ENCODE results near the gene GPR42. TPM values are rescaled to one million over a fixed set of nuclear protein-coding genes. Genes with fewer than 3 reads are reported as not detected.
"Not testable (repeated sequence)": the region's sequence is repeated elsewhere in the genome, so short reads cannot be mapped to it uniquely, and the experiment has no call there.

GPR42 gene
- total RNA-seq, 2 experiments from 2014 or later: 0.16 TPM; not detected in 1

DNA sequence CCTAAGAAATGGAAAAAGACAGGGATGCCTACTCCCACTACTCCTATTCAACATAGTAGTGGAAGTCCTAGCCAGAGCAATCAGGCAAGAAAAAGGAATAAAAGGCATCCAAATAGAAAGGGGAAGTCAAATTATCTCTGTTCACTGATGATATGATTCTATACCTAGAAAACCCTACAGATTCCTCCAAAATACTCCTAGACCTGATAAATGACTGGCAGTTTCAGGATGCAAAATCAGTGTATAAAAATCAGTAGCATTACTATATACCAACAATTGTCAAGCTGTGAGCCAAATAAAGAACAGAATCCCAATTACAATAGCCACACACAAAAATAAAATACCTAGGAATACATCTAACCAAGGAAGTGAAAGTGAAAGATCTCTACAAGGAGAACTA, 1.3 kb upstream of the GPR42 start:
- no peaks in the 10 kb centered on the region for H3K9me3 Mint-ChIP-seq
- no peaks in the 10 kb centered on the region for H3K4me1 Mint-ChIP-seq
- H3K27ac Mint-ChIP-seq: no peak overlapping the region
- no peak for DNase-seq
- no peak overlapping the region for H3K4me3 Mint-ChIP-seq
- H3K27me3 Mint-ChIP-seq: peaks cover 24% of the 10 kb centered on the region
- H3K36me3 Mint-ChIP-seq: no peaks in the 10 kb centered on the region

DNA sequence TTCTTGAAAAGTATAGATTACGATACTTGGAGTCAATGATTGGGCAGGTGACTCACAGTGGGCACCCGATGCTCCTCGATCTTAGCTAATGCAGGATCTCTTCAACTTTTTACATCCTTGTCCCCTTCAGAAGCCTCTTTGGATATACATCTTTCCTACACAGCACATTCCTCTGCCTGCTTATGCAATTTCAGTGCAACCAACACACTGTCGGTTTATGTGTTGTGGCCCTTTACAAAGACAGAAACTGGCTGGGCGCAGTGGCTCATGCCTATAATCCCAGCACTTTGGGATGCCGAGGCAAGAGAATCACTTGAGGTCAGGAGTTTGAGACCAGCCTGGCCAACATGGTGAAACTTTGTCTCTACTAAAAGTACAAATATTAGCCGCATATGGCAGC, 2.6 kb downstream of the GPR42 start:
- no peak overlapping the region for H3K4me3 Mint-ChIP-seq
- DNase-seq: no peak
- H3K27ac Mint-ChIP-seq: no peak overlapping the region
- no peaks in the 10 kb centered on the region for H3K9me3 Mint-ChIP-seq
- H3K4me1 Mint-ChIP-seq: peaks cover 2% of the 10 kb centered on the region
- peaks cover 10% of the 10 kb centered on the region for H3K27me3 Mint-ChIP-seq
- no peaks in the 10 kb centered on the region for H3K36me3 Mint-ChIP-seq

DNA sequence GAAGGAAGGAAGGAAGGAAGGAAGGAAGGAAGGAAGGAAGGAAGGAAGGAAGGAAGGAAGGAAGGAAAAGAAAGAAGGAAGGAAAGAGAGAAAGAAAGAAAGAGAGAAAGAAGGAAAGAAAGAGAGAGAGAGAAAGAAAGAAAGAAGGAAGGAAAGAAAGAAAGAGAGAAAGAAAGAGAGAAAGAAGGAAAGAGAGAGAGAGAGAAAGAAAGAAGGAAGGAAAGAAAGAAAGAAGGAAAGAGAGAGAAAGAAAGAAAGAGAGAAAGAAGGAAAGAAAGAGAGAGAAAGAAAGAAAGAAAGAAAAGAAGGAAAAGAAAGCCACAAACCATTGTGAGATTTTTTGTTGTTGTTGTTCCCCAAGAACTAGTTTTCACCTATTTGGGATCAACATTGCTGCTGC, 3.2 kb downstream of the GPR42 start:
- H3K27ac Mint-ChIP-seq, H3K36me3 Mint-ChIP-seq, H3K27me3 Mint-ChIP-seq, H3K4me3 Mint-ChIP-seq, H3K9me3 Mint-ChIP-seq, H3K4me1 Mint-ChIP-seq, DNase-seq: not testable (repeated sequence)

DNA sequence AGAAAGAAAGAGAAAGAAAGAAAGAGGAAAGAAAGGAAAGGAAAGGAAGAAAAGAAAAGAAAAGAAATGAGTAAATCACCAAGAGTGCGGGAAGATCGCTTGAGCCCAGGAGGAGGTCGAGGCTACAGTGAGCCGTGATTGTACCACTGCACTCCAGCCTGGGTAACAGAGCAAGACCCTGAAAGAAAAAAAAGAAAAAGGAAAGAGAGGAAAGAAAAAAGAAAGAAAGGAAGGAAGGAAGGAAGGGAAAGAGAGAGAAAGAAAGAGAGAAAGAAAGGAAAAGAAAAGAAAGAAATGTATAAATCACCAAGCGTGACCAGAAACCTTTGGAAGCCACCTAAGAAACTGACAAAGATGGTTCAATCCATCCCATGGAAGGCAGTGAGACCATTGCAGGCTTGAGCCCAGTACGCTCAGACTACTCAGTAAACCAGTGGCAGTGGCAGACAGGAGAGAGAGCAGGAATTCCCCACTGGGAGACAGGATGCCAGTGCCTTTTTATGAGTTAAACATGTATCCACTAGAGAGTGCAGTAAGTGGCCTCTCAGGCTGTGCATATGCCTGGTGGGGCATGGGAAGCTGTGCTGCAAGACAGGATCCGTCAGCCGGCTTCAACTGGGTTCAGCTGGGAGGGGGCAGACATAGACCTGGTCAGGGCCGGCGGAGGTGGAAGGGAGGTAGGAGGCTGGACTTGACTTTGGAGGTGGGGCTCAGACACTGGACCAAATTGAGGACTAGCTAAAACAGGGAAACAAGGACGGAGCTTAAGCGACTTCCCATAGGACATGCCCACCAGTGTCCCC, 4.8 kb downstream of the GPR42 start:
- Mint-ChIP-seq H3K36me3 (no peaks in the 10 kb centered on the region), H3K27ac (no peak overlapping the region), H3K9me3 (no peaks in the 10 kb centered on the region), H3K4me3 (no peak overlapping the region), H3K27me3 (peaks cover 7% of the 10 kb centered on the region), H3K4me1 (peaks cover 2% of the 10 kb centered on the region)
- no peak for DNase-seq

DNA sequence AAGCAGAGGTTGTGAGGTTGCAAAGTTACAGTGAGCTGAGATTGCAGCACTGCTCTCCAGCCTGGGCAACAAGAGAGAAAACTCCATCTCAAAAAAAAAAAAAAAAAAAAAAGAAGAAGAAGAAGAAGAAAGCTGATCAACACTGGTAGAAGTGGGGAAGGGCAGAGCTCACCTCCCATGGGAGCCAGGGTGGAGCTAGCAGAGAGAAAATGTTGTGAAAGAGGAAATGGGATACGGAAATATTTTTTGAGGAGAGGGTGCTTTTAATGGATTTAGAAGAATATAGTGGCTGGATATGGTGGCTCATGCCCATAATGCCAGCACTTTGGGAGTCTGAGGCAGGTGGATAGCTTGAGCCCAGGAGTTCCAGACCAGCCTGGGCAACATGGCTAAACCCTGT, 6.8 kb downstream of the GPR42 start:
- no peak for DNase-seq
- H3K4me3 Mint-ChIP-seq: no peak overlapping the region

DNA sequence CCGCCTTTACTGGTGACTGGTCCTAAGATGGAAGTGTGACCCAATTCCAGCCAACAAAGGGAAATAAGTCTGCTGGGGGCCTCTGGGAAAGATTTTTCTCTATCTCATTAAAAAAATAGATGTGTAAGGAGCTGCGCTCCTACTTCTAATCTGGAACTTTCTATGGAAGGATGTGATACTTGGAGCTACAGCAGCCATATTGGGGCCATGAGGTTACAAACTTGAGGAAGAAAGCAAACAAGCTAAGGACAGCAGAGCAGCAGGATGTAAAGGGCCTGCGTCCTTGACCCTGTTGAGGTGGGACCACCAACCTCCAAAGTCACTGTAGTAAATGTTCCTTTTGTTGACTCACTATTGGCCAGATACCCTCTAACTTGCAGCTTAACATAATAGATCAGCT, 7.5 kb downstream of the GPR42 start:
- DNase-seq: no peak
- H3K4me3 Mint-ChIP-seq: no peak overlapping the region
- H3K4me1 Mint-ChIP-seq: peaks cover 2% of the 10 kb centered on the region
- peaks cover 11% of the 10 kb centered on the region for H3K27me3 Mint-ChIP-seq
- no peaks in the 10 kb centered on the region for H3K9me3 Mint-ChIP-seq
- H3K36me3 Mint-ChIP-seq: no peaks in the 10 kb centered on the region
- H3K27ac Mint-ChIP-seq: no peak overlapping the region

More for the DNA sequence above, 6.8 kb downstream of the GPR42 start:
- Mint-ChIP-seq H3K9me3 (no peaks in the 10 kb centered on the region), H3K27ac (no peak overlapping the region), H3K27me3 (peaks cover 11% of the 10 kb centered on the region), H3K36me3 (no peaks in the 10 kb centered on the region), H3K4me1 (peaks cover 2% of the 10 kb centered on the region)

DNA sequence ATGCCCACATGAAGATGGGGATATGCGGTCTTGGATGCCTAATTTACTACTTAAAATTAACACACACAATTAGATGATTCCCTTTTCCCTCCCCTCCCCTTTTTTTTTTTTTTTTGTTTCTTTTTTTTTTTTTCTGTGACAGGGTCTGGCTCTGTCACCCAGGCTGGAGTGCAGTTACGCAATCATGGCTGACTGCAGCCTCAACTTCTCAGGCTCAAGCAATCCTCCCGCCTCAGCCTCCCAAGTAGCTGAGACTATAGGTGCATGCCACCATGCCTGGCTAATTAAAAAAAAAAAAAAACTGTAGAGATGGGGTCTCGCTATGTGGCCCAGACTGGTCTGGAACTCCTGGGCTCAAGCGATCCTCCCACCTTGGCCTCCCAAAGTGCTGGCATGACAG, 8.7 kb downstream of the GPR42 start:
- not testable (repeated sequence) for H3K36me3 Mint-ChIP-seq, H3K4me1 Mint-ChIP-seq, DNase-seq, H3K4me3 Mint-ChIP-seq, H3K27ac Mint-ChIP-seq, H3K9me3 Mint-ChIP-seq
- peaks cover 17% of the 10 kb centered on the region for H3K27me3 Mint-ChIP-seq

DNA sequence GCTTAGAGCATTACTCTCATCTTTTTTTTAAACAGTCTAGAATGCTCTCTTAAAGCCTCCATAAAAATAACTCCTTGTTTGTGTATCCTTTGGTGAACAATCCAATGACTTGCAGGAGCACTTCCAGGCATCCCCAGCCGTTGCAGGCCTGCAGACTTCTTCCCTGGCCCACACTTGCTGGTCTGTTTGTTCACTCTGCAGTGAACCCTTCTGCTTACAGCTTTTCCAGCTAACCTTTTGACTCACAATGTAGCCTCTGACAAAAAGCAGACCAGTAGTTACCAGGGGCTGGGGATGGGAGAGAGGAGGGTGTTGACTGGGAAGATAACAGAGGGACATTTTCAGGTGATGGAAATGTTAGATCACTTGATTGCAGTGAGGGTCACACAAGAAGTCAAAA, 9.1 kb downstream of the GPR42 start:
- Mint-ChIP-seq H3K27me3 (peaks cover 16% of the 10 kb centered on the region), H3K27ac (no peak overlapping the region), H3K4me3 (no peak overlapping the region), H3K9me3 (no peaks in the 10 kb centered on the region), H3K36me3 (no peaks in the 10 kb centered on the region), H3K4me1 (no peaks in the 10 kb centered on the region)
- DNase-seq: no peak

DNA sequence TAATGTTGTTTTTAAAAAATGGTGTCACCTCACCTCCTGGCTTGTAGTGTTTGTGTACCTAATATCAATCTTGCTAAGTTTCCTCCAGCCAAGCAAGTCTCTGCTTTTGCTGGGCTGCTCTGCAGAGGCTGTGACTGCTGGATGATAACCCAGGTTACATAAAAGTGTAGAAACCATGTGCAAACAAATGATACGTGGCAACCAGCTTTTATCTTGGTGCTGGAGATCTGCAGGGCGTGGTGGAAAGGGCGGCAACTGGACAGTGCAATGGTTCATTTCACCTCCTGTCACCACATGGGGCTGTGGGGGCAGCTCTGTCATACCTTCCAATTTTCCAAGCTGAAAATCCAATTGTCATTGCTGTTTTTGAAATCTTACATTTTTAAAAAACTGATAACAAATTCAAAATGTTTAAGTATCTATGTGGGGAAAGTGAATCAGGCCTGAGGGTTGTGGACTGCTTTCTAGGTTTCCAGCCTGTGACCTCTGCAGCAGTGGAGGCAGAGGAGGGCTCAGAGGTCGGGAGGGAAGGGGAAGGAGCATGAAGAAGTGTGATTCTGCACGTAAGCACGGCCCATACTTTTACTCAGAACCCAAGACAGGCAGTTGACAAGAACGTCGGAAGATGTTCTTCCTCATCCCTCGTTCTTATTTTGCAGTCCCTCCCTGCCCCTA, 9.7 kb downstream of the GPR42 start:
- H3K27ac Mint-ChIP-seq: no peak overlapping the region
- no peak overlapping the region for H3K4me3 Mint-ChIP-seq
- DNase-seq: no peak

DNA sequence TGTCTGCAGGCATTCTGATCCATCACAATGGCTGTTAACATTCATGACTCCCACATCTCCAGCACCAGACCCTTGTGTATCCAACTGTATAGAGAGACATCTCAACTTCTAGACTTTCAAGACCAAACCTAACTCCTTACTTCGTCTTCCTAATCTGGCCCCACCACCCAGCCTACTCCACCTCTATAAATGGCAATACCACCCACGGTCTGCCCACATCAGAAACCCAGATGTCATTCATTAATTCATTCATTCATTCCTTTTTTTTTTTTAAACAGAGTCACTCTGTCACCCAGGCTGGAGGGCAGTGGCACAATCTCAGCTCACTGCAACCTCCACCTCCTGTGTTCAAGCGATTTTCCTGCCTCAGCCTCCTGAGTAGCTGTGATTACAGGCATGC, 10.4 kb downstream of the GPR42 start:
- Mint-ChIP-seq H3K4me1 (no peaks in the 10 kb centered on the region), H3K4me3 (no peak overlapping the region), H3K27me3 (peaks cover 10% of the 10 kb centered on the region), H3K9me3 (peaks cover under 1% of the 10 kb centered on the region), H3K36me3 (peaks cover under 1% of the 10 kb centered on the region), H3K27ac (no peak overlapping the region)
- no peak for DNase-seq

More for the DNA sequence above, 9.7 kb downstream of the GPR42 start:
- H3K36me3 Mint-ChIP-seq: no peaks in the 10 kb centered on the region
- H3K9me3 Mint-ChIP-seq: no peaks in the 10 kb centered on the region
- peaks cover 10% of the 10 kb centered on the region for H3K27me3 Mint-ChIP-seq
- H3K4me1 Mint-ChIP-seq: no peaks in the 10 kb centered on the region

DNA sequence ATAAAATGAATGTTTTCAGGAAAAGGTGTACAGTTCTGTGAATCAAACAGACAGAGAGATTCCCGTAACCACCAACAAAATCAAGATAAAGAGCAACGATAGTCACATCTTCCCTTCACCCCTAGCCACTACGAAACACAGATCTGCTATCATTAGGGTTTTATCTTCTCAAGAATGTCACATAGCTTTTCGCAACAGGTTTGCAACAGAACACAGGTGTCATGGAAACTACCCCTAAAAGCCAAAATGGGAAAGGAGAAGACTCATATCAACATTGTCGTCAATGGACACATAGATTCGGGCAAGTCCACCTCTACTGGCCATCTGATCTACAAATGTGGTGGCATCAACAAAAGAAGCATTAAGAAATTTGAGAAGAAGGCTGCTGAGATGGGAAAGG, 11.1 kb downstream of the GPR42 start:
- H3K27me3 Mint-ChIP-seq: peaks cover 13% of the 10 kb centered on the region
- DNase-seq: no peak
- H3K27ac Mint-ChIP-seq: no peak overlapping the region
- H3K9me3 Mint-ChIP-seq: peaks cover 3% of the 10 kb centered on the region
- no peaks in the 10 kb centered on the region for H3K4me1 Mint-ChIP-seq
- no peak overlapping the region for H3K4me3 Mint-ChIP-seq
- H3K36me3 Mint-ChIP-seq: peaks cover 3% of the 10 kb centered on the region

DNA sequence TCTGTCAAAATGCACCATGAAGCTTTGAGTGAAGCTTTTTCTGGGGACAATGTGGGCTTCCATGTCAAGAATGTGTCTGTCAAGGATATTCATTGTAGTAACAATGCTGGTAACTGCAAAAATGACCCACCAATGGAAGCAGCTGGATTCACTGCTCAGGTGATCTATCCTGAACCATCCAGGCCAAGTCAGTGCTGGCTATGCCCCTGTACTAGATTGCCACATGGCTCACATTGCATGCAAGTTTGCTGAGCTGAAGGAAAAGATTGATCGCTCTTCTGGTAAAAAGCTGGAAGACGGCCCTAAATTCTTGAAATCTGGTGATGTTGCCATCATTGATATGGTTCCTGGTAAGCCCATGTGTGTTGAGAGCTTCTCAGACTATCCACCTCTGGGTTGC, 12.7 kb downstream of the GPR42 start:
- no peak overlapping the region for H3K4me3 Mint-ChIP-seq
- no peaks in the 10 kb centered on the region for H3K4me1 Mint-ChIP-seq
- peaks cover 13% of the 10 kb centered on the region for H3K27me3 Mint-ChIP-seq
- H3K27ac Mint-ChIP-seq: no peak overlapping the region
- peaks cover 3% of the 10 kb centered on the region for H3K9me3 Mint-ChIP-seq
- peaks cover 3% of the 10 kb centered on the region for H3K36me3 Mint-ChIP-seq
- DNase-seq: no peak

DNA sequence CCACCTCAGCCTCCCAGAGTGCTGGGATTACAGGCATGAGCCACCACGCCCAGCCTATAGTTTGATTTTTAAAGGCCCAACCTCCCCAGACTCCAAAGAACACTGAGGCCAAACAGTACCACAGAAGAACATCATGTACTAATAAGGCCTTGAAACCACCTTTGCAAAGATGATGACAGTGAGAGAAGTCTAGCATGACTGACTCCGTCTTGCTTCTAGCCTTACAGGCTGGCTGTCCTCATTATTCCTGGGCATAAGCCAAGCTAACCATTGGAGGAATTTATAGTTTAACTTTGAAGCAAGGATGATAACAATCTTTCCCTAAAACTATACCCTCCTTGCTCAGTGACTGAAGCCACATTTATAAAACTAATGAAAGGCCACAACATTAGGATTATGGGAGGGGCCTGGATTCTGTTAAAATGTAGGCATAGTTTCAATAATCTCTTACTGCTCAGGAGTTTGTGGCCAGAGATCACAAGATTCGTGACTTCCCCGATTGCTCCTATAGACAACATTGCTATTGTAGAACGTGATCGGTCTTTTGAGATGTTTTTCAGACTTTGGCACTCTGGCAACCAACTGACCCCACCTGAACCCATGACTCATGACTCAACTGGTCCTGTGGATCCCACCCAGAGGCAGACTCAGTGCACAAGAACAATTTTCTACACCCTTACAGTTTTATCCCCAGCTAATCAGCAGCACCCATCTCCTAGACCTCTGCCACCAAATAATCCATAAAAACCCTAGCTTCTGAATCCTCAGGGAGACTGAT, 17.6 kb downstream of the GPR42 start:
- peaks cover 3% of the 10 kb centered on the region for H3K9me3 Mint-ChIP-seq
- H3K4me3 Mint-ChIP-seq: no peak overlapping the region
- no peak overlapping the region for H3K27ac Mint-ChIP-seq
- no peaks in the 10 kb centered on the region for H3K4me1 Mint-ChIP-seq
- H3K36me3 Mint-ChIP-seq: peaks cover 3% of the 10 kb centered on the region
- no peak for DNase-seq
- H3K27me3 Mint-ChIP-seq: peaks cover 8% of the 10 kb centered on the region

DNA sequence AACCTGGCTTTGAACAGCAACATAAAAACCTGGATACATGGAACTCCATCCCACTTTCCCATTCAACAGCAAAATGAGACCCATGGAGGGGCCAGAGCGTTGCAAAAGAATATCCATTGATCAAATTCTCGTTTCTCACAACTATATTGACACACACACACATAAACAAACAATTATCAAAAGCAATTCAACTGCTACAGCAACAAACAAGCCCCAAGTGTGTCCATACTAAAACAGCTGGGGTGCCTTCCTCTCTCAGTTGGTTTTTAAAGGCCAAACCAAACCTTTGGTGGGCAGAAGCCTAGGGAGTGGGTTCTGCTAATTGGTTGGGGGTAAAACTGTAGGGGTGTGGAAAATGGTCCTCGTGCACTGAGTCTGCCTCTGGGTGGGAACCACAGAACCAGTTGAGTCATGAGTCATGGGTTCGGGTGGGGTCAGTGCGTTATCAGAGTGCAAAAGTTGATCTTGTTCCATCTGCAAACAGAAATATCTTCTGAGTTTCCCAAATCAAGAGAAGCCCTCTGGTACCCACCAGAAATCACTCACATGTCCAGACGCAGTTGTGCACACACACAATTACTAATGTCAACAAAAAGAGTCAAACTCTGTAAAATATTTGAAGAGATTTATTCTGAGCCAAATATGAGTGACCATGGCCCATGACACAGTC, 18.5 kb downstream of the GPR42 start:
- Mint-ChIP-seq H3K9me3 (peaks cover 3% of the 10 kb centered on the region), H3K4me1 (no peaks in the 10 kb centered on the region), H3K36me3 (peaks cover 3% of the 10 kb centered on the region), H3K27me3 (peaks cover 3% of the 10 kb centered on the region), H3K27ac (no peak overlapping the region), H3K4me3 (no peak overlapping the region)
- no peak for DNase-seq

Data from activated naive CD8-positive, alpha-beta T cell treated with anti-CD3 and anti-CD28 coated beads for 36 hours (primary cell).